ENCODE measurements around the gene SLC2A6. TPM values are rescaled to one million over a fixed set of nuclear protein-coding genes. Genes with fewer than 3 reads are reported as not detected.

The SLC2A6 gene
- polyA plus RNA-seq, 6 donors from 2014 or later: 25.6 to 49.3 (median 31.0) TPM

DNA sequence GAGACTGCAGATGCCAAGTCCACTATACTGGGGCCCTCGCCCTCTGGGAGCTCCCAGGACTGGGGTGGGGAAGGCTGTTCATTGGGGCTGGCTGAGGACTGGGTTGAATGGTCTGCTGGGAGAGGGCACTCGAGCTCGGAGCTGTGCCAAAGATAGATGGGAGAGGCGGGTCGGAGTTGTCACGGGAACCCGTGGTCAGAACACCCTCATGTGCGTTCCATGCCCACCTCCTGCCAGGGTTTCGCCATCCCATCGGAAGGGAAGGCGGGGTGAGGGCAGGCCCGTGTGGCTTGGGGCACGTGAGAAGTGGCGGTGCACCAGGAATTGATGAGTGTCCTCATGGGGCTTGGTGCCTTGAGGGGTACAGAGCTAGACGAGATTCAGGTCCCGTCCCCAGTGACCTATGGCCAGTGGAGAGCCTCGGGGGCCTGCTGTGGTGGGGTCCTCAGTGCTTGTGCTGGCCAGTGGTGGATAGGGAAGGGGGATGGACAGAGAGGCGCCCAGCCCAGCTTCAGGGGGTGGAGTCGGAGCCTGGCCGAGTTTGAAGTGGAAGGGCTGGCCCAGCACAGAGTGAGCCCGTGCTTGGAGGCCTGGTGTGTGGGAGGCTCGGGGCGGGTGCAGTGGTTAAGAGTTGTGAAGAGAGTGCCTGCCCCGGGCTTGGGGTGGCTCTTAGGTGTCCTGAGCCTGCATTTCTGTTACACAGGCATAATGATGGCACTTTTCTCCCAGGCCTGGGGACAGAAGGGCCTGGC lies 14.9 kb downstream of the SLC2A6 start:
- H3K36me3 Mint-ChIP-seq: no peaks in the 10 kb centered on the region
- H3K9me3 Mint-ChIP-seq: no peaks in the 10 kb centered on the region
- DNase-seq (no peak), ATAC-seq (ENCODE audit: low read depth in 2 of 2) (no peak)
- peak overlapping the region; percentile 20 to 89 (median 47) for H3K27ac Mint-ChIP-seq
- peak overlapping the region in 1 of 8 donors; percentile 92 for H3K4me3 Mint-ChIP-seq
- peaks cover 24 to 42% (median 36%) of the 10 kb centered on the region in 3 donors for H3K4me1 Mint-ChIP-seq
- no peaks in the 10 kb centered on the region for H3K27me3 Mint-ChIP-seq

DNA sequence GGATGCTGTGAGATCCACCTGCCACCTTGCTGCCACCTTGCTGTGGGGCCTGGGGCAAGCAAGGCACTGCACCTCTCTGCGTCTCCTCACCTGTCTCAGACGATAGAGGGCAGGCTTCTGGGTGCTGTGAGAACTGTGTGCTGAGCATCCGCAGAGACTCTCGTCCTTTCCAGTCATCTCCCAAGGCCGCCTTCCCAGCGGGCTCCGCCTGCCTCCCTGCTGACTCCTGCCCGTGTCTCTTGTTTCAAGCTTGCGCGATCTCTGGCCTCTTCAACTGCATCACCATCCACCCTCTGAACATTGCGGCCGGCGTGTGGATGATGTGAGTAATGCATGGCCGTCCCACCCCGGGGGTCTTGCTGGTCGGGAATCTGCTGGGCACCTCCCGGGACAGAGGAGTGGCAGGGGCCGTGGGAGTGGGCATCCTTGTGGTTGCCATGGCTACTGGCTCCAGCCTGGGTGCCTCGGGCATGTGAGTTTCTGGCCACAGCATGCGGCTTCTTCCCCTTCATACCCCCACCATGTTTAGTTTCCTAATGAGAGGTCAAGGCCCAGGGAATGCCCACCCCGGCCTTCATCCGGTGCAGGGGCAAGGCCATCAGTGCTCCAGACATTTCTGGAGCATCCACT lies 15.6 kb downstream of the SLC2A6 start:
- Mint-ChIP-seq H3K4me3 (peak overlapping the region in 2 of 8 donors; percentile 56 to 92), H3K27me3 (no peaks in the 10 kb centered on the region), H3K4me1 (peaks cover 24 to 43% (median 36%) of the 10 kb centered on the region in 3 donors), H3K9me3 (no peaks in the 10 kb centered on the region), H3K36me3 (no peaks in the 10 kb centered on the region), H3K27ac (peak overlapping the region in 4 of 6 donors; percentile 20 to 89 (median 60))
- DNase-seq (no peak), ATAC-seq (ENCODE audit: low read depth in 2 of 2) (no peak)

DNA sequence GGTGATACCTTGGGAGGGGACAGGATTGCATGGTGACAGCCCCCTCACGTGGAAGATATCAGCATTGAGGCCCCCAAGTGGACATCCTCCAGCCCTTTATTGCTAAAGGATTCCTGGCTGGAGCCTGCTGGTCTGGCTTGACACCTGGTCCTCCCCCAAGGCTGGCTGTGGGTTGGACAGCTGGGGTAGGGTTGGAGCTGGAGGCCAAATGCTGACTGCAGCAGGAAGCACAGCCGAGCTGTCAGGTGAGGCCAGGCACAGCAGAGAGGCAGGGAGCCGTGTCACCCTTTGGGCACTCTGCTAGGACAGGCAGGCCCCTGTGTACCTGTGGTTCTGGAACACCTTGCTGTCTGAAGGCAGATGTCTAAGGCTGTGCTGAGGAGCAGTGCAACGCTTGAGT lies 16.9 kb downstream of the SLC2A6 start:
- H3K4me3 Mint-ChIP-seq: peak overlapping the region in 3 of 8 donors; percentile 90 to 92 (median 91)
- no peak for ATAC-seq (ENCODE audit: low read depth in 2 of 2)
- no peak for DNase-seq
- H3K9me3 Mint-ChIP-seq: no peaks in the 10 kb centered on the region
- H3K27me3 Mint-ChIP-seq: no peaks in the 10 kb centered on the region
- peaks cover 24 to 43% (median 36%) of the 10 kb centered on the region in 3 donors for H3K4me1 Mint-ChIP-seq
- H3K36me3 Mint-ChIP-seq: no peaks in the 10 kb centered on the region
- H3K27ac Mint-ChIP-seq: peak overlapping the region; percentile 88 to 98 (median 98)

DNA sequence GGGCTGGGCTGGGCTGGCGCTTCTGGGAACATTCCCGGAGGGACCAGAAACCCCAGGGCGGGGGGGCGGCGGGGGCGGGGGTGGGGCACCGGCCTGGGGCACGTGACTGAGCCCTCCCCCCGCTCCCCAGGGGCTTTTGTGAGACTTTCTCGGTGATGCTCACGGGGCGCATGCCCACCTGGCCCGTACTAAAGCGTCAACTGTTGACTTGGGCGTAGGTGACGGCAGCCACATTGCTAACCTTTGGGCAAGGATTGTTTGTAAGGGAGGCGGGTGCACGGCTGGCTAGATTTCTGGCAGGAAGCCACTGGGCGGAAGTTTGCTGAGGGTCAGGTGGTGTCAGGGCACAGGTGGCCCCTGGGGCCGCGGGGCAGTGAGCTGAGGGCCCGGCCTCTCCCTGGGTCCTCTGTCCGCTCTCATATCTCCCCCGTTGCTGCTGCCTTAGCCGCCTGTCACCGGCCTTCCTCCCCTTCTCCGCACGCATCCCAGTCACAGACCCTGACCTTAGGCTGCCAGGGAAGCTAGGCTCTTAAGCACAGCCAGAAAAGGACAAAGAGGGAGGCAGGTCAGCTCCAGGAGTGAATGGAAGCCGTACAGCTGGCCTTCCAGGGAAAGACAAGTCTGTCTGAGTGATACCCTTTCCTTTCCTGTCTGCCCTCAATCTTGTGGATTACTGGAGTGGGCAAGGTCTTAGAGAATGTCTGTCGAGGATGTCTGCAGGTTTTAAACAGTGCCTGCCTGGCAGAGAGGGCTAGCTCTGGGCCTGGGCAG lies 18.3 kb downstream of the SLC2A6 start:
- no peaks in the 10 kb centered on the region for H3K36me3 Mint-ChIP-seq
- peak overlapping the region; percentile 63 to 92 (median 90) for H3K4me3 Mint-ChIP-seq
- no peaks in the 10 kb centered on the region for H3K27me3 Mint-ChIP-seq
- DNase-seq (peak; percentile 80), ATAC-seq (ENCODE audit: low read depth in 2 of 2) (peak; percentile 57 to 63)
- H3K4me1 Mint-ChIP-seq: peaks cover 24 to 42% (median 36%) of the 10 kb centered on the region in 3 donors
- H3K27ac Mint-ChIP-seq: peak overlapping the region; percentile 93 to 98 (median 98)
- no peaks in the 10 kb centered on the region for H3K9me3 Mint-ChIP-seq

DNA sequence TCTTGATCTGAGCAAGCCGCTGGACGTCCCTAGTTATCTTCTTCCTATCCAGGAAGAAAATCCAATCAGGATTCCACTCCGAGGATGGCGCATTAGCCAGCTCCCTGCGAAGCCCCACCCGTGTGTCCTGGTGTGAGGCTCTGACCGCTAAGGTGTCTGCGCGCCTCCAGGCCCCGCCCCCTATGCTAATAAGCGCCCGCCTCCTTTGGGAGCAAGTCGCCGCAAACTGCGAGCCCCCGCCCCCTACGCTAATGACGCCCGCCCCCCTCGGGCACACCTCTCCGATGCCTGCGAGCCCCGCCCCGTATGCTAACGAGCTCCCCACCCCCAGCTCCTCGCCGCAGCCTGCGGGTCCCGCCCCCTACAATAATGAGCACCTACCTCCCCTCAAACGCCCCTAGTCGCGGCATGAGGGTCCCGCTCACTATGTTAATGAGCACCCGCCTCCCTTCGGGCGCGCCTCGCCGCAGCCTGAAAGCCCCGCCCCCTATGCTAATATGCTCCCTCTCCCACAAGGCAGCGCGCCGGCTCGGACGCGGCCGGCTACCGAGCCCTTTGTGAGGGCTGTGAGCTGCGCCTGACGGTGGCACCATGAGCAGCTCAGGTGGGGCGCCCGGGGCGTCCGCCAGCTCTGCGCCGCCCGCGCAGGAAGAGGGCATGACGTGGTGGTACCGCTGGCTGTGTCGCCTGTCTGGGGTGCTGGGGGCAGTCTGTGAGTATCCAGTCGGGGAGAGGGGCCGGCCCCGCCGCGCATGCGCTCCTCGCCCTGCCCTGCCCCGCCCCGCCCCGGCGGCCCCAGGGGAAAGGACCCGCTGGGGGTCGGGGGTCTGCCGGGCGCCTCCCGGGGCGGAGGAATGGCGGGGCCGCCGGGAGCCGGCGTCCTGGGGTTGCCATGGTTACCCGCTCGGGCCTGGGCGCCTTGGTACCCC lies 19.2 kb downstream of the SLC2A6 start, which contains the start of gene CACFD1:
CACFD1 (plus strand) TSS at position 503 of the 929 bp plus-strand sequence; CDS start at position 592, 89 bp downstream.
- Mint-ChIP-seq H3K4me3 (peak within 1 kb of the TSS; percentile 90 to 100 (median 94)), H3K9me3 (no peaks in the 10 kb centered on the region), H3K27me3 (no peaks in the 10 kb centered on the region), H3K4me1 (peaks cover 24 to 40% (median 36%) of the 10 kb centered on the region in 3 donors), H3K36me3 (no peaks in the 10 kb centered on the region), H3K27ac (peak within 1 kb of the TSS; percentile 98 to 100 (median 98))
- DNase-seq: peak; percentile 93
- peak; percentile 74 for ATAC-seq (ENCODE audit: low read depth in 2 of 2)

DNA sequence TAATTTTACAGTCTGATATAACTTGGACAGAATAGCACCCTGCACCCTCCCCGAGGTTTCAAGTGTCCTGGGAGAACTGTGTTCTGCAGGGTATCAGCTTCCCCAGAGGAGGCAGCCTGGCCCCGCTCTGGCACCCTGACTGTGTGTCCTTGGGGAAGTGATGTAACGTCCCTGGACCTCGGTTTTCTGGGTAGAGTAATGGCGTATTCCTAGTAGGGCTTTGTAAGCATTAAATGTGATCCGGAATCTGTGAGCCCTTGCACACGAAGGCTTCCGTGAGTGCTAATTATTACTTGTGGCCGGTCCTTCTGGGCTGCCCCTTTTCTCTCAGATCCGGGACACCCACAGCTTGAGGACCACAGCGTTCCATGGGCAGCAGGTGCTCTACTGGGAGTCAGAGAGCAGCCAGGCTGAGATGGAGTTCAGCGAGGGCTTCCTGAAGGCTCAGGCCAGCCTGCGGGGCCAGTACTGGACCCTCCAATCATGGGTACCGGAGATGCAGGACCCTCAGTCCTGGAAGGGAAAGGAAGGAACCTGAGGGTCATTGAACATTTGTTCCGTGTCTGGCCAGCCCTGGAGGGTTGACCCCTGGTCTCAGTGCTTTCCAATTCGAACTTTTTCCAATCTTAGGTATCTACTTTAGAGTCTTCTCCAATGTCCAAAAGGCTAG lies 20.1 kb downstream of the SLC2A6 start:
- ATAC-seq (ENCODE audit: low read depth in 2 of 2): no peak
- Mint-ChIP-seq H3K4me1 (peaks cover 19 to 38% (median 31%) of the 10 kb centered on the region in 3 donors), H3K4me3 (peak overlapping the region in 7 of 8 donors; percentile 90 to 100 (median 93)), H3K9me3 (no peaks in the 10 kb centered on the region), H3K36me3 (no peaks in the 10 kb centered on the region), H3K27ac (peak overlapping the region in 5 of 6 donors; percentile 58 to 99 (median 98)), H3K27me3 (no peaks in the 10 kb centered on the region)
- DNase-seq: no peak

DNA sequence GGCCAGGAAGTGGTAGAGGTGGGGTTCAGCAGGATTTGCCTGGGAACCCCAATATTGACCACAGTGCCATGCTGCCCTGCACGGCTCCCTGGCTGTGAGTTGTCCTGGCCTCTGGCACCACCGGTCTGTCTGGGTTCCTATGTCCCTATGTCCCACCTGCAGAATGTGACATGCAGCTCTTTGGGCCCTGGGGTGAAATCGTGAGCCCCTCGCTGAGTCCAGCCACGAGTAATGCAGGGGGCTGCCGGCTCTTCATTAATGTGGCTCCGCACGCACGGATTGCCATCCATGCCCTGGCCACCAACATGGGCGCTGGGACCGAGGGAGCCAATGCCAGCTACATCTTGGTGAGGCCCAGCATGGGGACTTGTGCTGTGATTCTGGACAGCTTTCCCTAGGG lies 21.2 kb downstream of the SLC2A6 start:
- no peaks in the 10 kb centered on the region for H3K36me3 Mint-ChIP-seq
- no peaks in the 10 kb centered on the region for H3K9me3 Mint-ChIP-seq
- no peaks in the 10 kb centered on the region for H3K27me3 Mint-ChIP-seq
- peaks cover 18 to 29% (median 22%) of the 10 kb centered on the region in 3 donors for H3K4me1 Mint-ChIP-seq
- no peak for DNase-seq
- ATAC-seq (ENCODE audit: low read depth in 2 of 2): no peak
- no peak overlapping the region for H3K4me3 Mint-ChIP-seq
- no peak overlapping the region for H3K27ac Mint-ChIP-seq

DNA sequence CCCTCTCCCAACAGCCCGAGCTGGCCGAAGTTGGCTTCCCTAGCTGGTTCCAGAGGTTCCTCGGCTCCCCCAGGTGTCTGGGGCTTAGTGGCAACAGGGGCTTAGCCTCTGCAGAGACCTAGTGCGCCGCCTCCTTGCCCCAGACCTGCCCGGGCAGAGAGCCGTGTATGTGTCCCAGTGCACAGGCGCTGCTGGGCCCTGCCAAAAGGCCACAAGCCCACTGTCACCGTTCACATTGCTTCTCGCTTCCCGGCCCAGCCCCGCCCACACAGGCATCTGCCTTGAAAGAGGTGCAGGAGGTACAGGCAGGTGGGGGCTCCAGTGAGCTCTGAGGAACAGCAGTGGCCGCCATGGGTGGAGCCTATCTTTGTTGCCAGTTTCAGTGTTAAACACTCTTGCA lies 21.7 kb downstream of the SLC2A6 start:
- Mint-ChIP-seq H3K27me3 (no peaks in the 10 kb centered on the region), H3K4me3 (no peak overlapping the region), H3K9me3 (no peaks in the 10 kb centered on the region), H3K4me1 (peaks cover 15 to 24% (median 20%) of the 10 kb centered on the region in 3 donors), H3K36me3 (no peaks in the 10 kb centered on the region), H3K27ac (no peak overlapping the region)
- no peak for ATAC-seq (ENCODE audit: low read depth in 2 of 2)
- no peak for DNase-seq

DNA sequence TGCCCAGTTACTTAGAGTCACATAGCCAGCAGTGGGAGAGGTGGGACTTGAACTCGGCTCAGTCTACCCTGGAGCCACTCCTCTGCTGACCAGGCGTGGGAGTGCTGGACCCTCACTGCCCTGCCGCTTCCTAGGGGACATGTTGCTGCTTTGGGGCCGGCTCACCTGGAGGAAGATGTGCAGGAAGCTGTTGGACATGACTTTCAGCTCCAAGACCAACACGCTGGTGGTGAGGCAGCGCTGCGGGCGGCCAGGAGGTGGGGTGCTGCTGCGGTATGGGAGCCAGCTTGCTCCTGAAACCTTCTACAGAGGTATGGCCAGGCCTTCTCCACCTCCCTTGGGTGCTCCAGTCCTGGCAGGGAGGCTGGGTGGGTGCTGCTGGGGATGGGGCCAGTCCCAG lies 22.5 kb downstream of the SLC2A6 start:
- no peaks in the 10 kb centered on the region for H3K27me3 Mint-ChIP-seq
- no peak overlapping the region for H3K27ac Mint-ChIP-seq
- no peaks in the 10 kb centered on the region for H3K36me3 Mint-ChIP-seq
- peaks cover 10 to 19% (median 17%) of the 10 kb centered on the region in 3 donors for H3K4me1 Mint-ChIP-seq
- H3K9me3 Mint-ChIP-seq: no peaks in the 10 kb centered on the region
- ATAC-seq (ENCODE audit: low read depth in 2 of 2): no peak
- no peak overlapping the region for H3K4me3 Mint-ChIP-seq
- no peak for DNase-seq

DNA sequence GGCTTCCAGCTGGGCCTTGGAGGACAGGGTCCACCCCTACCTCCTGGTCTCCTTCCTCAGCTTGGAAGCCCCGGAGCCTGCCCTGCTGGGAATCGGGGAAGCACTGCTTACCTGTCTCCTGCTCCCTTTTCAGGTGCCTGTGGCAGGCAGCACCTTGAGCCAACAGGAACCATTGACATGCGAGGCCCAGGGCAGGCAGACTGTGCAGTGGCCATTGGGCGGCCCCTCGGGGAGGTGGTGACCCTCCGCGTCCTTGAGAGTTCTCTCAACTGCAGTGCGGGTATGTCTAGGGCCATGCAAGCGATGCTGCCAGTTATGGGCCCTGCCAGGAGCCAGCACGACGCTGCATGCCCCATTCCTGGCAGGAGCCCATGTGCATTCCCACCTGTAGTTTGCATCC lies 23.0 kb downstream of the SLC2A6 start:
- ATAC-seq (ENCODE audit: low read depth in 2 of 2): no peak
- Mint-ChIP-seq H3K9me3 (no peaks in the 10 kb centered on the region), H3K27ac (peak overlapping the region in 1 of 6 donors; percentile 44), H3K4me3 (no peak overlapping the region), H3K27me3 (no peaks in the 10 kb centered on the region), H3K4me1 (peaks cover 5 to 14% (median 12%) of the 10 kb centered on the region in 3 donors), H3K36me3 (no peaks in the 10 kb centered on the region)
- DNase-seq: no peak

DNA sequence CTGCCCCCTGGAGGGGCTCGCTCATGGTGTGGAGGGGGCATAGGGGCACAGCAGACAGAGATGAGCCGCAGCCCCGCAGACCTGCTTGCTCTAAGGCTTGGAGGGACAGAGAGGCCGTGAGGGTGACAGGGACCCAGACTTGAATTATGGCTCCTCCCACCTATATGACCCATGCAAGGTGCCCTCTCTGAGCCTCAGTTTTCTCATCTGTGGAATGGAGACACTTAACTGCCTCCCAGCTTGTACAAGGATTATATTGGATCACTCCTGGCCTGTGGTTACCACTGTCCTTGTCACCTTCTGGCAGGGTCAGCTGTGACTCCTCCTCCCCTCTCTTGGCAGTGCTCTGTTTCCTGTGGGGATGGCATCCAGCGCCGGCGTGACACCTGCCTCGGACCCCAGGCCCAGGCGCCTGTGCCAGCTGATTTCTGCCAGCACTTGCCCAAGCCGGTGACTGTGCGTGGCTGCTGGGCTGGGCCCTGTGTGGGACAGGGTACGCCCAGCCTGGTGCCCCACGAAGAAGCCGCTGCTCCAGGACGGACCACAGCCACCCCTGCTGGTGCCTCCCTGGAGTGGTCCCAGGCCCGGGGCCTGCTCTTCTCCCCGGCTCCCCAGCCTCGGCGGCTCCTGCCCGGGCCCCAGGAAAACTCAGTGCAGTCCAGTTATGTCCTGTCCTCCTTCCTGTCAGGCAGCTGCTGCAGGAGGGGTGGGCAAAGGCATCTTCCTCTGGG lies 23.8 kb downstream of the SLC2A6 start:
- Mint-ChIP-seq H3K36me3 (no peaks in the 10 kb centered on the region), H3K27me3 (no peaks in the 10 kb centered on the region), H3K9me3 (no peaks in the 10 kb centered on the region), H3K27ac (peak overlapping the region in 1 of 6 donors; percentile 14), H3K4me3 (no peak overlapping the region), H3K4me1 (peaks cover 0 to 8% (median 7%) of the 10 kb centered on the region in 3 donors)
- ATAC-seq (ENCODE audit: low read depth in 2 of 2) (no peak), DNase-seq (no peak)

Measured in naive B cell (primary cell).